H9 (cell line): ENCODE results near the gene NUAK2. TPM values are rescaled to one million over a fixed set of nuclear protein-coding genes. Genes with fewer than 3 reads are reported as not detected.
A peak's percentile ranks its signal among the peaks of the same experiment; 100 is the strongest.

Experiments used
- DNase-seq: peaks from one replicate; pipeline ENCODE4 v3.0.0-alpha.2; 2017
- H2AFZ ChIP-seq: one replicate; pipeline ENCODE4 v1.6.1; 2013; ENCODE audit warnings: mild to moderate bottlenecking, low read length, control low read depth, moderate library complexity
- H2AK5ac ChIP-seq: 2 replicates; pipeline ENCODE4 v1.6.1; 2013; ENCODE audit warnings: low read length, control low read depth, mixed read lengths; ENCODE audit not compliant: insufficient read length
- H2BK120ac ChIP-seq: one replicate; pipeline ENCODE4 v1.6.1; 2013; ENCODE audit warnings: low read depth, mild to moderate bottlenecking, low read length, control low read depth, inconsistent platforms; ENCODE audit not compliant: poor library complexity, severe bottlenecking
- H2BK12ac ChIP-seq: 2 replicates; pipeline ENCODE4 v1.6.1; 2013; ENCODE audit warnings: low read length, control low read depth, mixed read lengths, low read depth; ENCODE audit not compliant: insufficient read length
- H2BK15ac ChIP-seq: 2 replicates; pipeline ENCODE4 v1.6.1; 2013; ENCODE audit warnings: low read depth, low read length, control low read depth
- H2BK20ac ChIP-seq: one replicate; pipeline ENCODE4 v1.6.1; 2013; ENCODE audit warnings: low read depth, mild to moderate bottlenecking, low read length, control low read depth, inconsistent platforms; ENCODE audit not compliant: poor library complexity, severe bottlenecking
- H2BK5ac ChIP-seq: 2 replicates; pipeline ENCODE4 v1.6.1; 2013; ENCODE audit warnings: low read length, control low read depth, mixed read lengths; ENCODE audit not compliant: insufficient read length
- H3K14ac ChIP-seq: 2 replicates; pipeline ENCODE4 v1.6.1; 2013; ENCODE audit warnings: low read length, control low read depth; ENCODE audit not compliant: insufficient read depth
- H3K18ac ChIP-seq: 2 replicates; pipeline ENCODE4 v1.6.1; 2013; ENCODE audit warnings: low read depth, mild to moderate bottlenecking, mixed read lengths, low read length, control low read depth; ENCODE audit not compliant: insufficient read length
- H3K23ac ChIP-seq: 2 replicates; pipeline ENCODE4 v1.6.1; 2013; ENCODE audit warnings: low read length, control low read depth, mixed read lengths, low read depth; ENCODE audit not compliant: insufficient read length
- H3K23me2 ChIP-seq: 2 replicates; pipeline ENCODE4 v1.6.1; 2013; ENCODE audit warnings: low read depth, mild to moderate bottlenecking, mixed read lengths, low read length, control low read depth; ENCODE audit not compliant: insufficient read length, poor library complexity, severe bottlenecking
- H3K27ac ChIP-seq: 2 replicates; pipeline ENCODE4 v1.5.1; 2013; ENCODE audit warnings: low read length, control low read depth, mixed read lengths, low read depth; ENCODE audit not compliant: insufficient read length
- H3K27me3 ChIP-seq: 2 replicates; pipeline ENCODE4 v1.6.1; 2013; ENCODE audit warnings: low read length, control low read depth, inconsistent platforms; ENCODE audit not compliant: insufficient read depth
- H3K4ac ChIP-seq: 2 replicates; pipeline ENCODE4 v1.6.1; 2013; ENCODE audit warnings: low read depth, mild to moderate bottlenecking, control low read depth, inconsistent platforms, low read length, moderate library complexity
- H3K4me1 ChIP-seq: 2 replicates; pipeline ENCODE4 v1.6.1; 2013; ENCODE audit warnings: low read length, control low read depth, inconsistent platforms; ENCODE audit not compliant: insufficient read depth
- H3K4me2 ChIP-seq: 2 replicates; pipeline ENCODE4 v1.6.1; 2013; ENCODE audit warnings: low read length, control low read depth, mixed read lengths; ENCODE audit not compliant: insufficient read length, insufficient read depth
- H3K56ac ChIP-seq: 2 replicates; pipeline ENCODE4 v1.6.1; 2013; ENCODE audit warnings: low read depth, mild to moderate bottlenecking, mixed read lengths, low read length, control low read depth; ENCODE audit not compliant: insufficient read length
- H3K79me1 ChIP-seq: 2 replicates; pipeline ENCODE4 v1.6.1; 2013; ENCODE audit warnings: low read depth, mild to moderate bottlenecking, moderate library complexity, low read length, control low read depth, inconsistent platforms; ENCODE audit not compliant: insufficient read depth, poor library complexity, severe bottlenecking
- H3K79me2 ChIP-seq: 2 replicates; pipeline ENCODE4 v1.6.1; 2013; ENCODE audit warnings: low read length, control low read depth, inconsistent platforms; ENCODE audit not compliant: insufficient read depth
- H3K9ac ChIP-seq: 2 replicates; pipeline ENCODE4 v1.6.1; 2013; ENCODE audit warnings: low read length, control low read depth, mixed read lengths; ENCODE audit not compliant: insufficient read length; ENCODE audit errors: extremely low read depth
- H3K9me3 ChIP-seq: one replicate; pipeline ENCODE4 v1.6.1; 2013; ENCODE audit warnings: low read depth, low read length, inconsistent platforms; ENCODE audit not compliant: control insufficient read depth
- H3T11ph ChIP-seq: one replicate; pipeline ENCODE4 v1.6.1; 2013; ENCODE audit warnings: mild to moderate bottlenecking, low read length, control low read depth, inconsistent platforms
- H4K20me1 ChIP-seq: one replicate; pipeline ENCODE4 v1.6.1; 2013; ENCODE audit not compliant: control insufficient read depth, insufficient read length, insufficient read depth
- H4K5ac ChIP-seq: 2 replicates; pipeline ENCODE4 v1.6.1; 2013; ENCODE audit warnings: low read depth, mild to moderate bottlenecking, mixed read lengths, low read length, control low read depth; ENCODE audit not compliant: insufficient read length
- H4K8ac ChIP-seq: replicated peaks from 2 replicates; pipeline ENCODE4 v1.6.1; 2013; ENCODE audit warnings: low read length, control low read depth, mixed read lengths, low read depth; ENCODE audit not compliant: insufficient read length
- H4K91ac ChIP-seq: 2 replicates; pipeline ENCODE4 v1.6.1; 2013; ENCODE audit warnings: low read depth, mild to moderate bottlenecking, moderate library complexity, mixed read lengths, low read length, control low read depth; ENCODE audit not compliant: insufficient read length
- H3K27ac Mint-ChIP-seq, 3 experiments: 2 replicates in 2 of 3; 3 replicates in 1 of 3; pipeline ENCODE4 v1.8.0; 2020 to 2021; ENCODE audit warnings: mixed read lengths in 3 of 3, mild to moderate bottlenecking in 1 of 3, moderate library complexity in 1 of 3
- H3K27me3 Mint-ChIP-seq: 2 replicates; pipeline ENCODE4 v1.8.0; 2021; ENCODE audit warnings: low read depth, mild to moderate bottlenecking, moderate library complexity, mixed read lengths
- H3K36me3 Mint-ChIP-seq, 3 experiments: 2 replicates in 2 of 3; 3 replicates in 1 of 3; pipeline ENCODE4 v1.8.0; 2020 to 2021; ENCODE audit warnings: low read depth in 3 of 3, mixed read lengths in 3 of 3; ENCODE audit not compliant: insufficient read depth in 1 of 3
- H3K4me1 Mint-ChIP-seq, 2 experiments: 2 replicates each; pipeline ENCODE4 v1.8.0; 2020; ENCODE audit warnings: mixed read lengths in 2 of 2
- H3K4me3 Mint-ChIP-seq, 2 experiments: 2 replicates in 1 of 2; 3 replicates in 1 of 2; pipeline ENCODE4 v1.8.0; 2020 to 2021; ENCODE audit warnings: mild to moderate bottlenecking in 2 of 2, mixed read lengths in 2 of 2, moderate library complexity in 1 of 2
- H3K9me3 Mint-ChIP-seq, 2 experiments: 2 replicates in 1 of 2; 3 replicates in 1 of 2; pipeline ENCODE4 v1.8.0; 2020; ENCODE audit warnings: mild to moderate bottlenecking in 2 of 2, mixed read lengths in 2 of 2, moderate library complexity in 1 of 2
- CTCF ChIP-seq: fragments of 200-600 bp; sonication (generic); conservative IDR thresholded peaks from 3 replicates; pipeline ENCODE4 v1.8.0; 2021; ENCODE audit warnings: antibody characterized with exemption, mild to moderate bottlenecking
- WGBS: extraction: QIAGEN DNeasy Blood & Tissue Kit; methylation state at CpG from one replicate; pipeline ENCODE4 v1.1.7; 2013; ENCODE audit warnings: missing lambda C conversion rate, low lambda C conversion rate, mixed read lengths; ENCODE audit not compliant: insufficient read length; ENCODE audit errors: extremely low coverage; 5-methylcytosine and 5-hydroxymethylcytosine counted together
- total RNA-seq: library from RNA; stranded (reverse); gene quantifications from 2 replicates; pipeline ENCODE4 v1.2.1, GENCODE V29; 2021

NUAK2 gene
- total RNA-seq, 1 experiment from 2014 or later: 15.4 TPM

- Histone ChIP-seq H2BK15ac (no peak overlapping the region), H2BK5ac (peak overlapping the region; percentile 64), H3T11ph (peak overlapping the region; percentile 55), H3K27ac (peak overlapping the region; percentile 96), H4K91ac (peak overlapping the region; percentile 87), H2AFZ (no peak overlapping the region), H4K8ac (peak overlapping the region; percentile 24), H2AK5ac (peak overlapping the region; percentile 38), H3K79me1 (no peaks in the 10 kb centered on the region), H3K18ac (peak overlapping the region; percentile 92), H3K27me3 (no peaks in the 10 kb centered on the region), H3K23me2 (no peaks in the 10 kb centered on the region), H4K20me1 (no peaks in the 10 kb centered on the region), H3K14ac (peak overlapping the region; percentile 93), H3K9me3 (no peaks in the 10 kb centered on the region), H3K4me2 (peak overlapping the region; percentile 9), H3K9ac (peak overlapping the region; percentile 50), H3K4me1 (peaks cover 20% of the 10 kb centered on the region), H2BK120ac (peak overlapping the region; percentile 71), H3K23ac (no peak overlapping the region), H3K4ac (peak overlapping the region; percentile 88), H2BK20ac (no peak overlapping the region), H3K56ac (peak overlapping the region; percentile 26), H3K79me2 (no peaks in the 10 kb centered on the region), H4K5ac (peak overlapping the region; percentile 88), H2BK12ac (peak overlapping the region; percentile 59)
- no CpG with 5 or more reads among the region's 6 CpGs for WGBS
- peak overlapping the region; percentile 4 to 54; a peak in 4 of 5 replicates for H3K4me3 Mint-ChIP-seq
- H3K9me3 Mint-ChIP-seq: no peaks in the 10 kb centered on the region
- no peaks in the 10 kb centered on the region for H3K27me3 Mint-ChIP-seq
- peaks cover 51 to 59% of the 10 kb centered on the region in 2 experiments for H3K4me1 Mint-ChIP-seq
- no peaks in the 10 kb centered on the region; a peak in 1 of 7 replicates for H3K36me3 Mint-ChIP-seq
- peak; percentile 69 for DNase-seq
- H3K27ac Mint-ChIP-seq: peak overlapping the region; percentile 96 to 100 (median 97)
- no peak for TF ChIP-seq CTCF
Observed at GRCh38 chr1:205294175-205294917, 27.2 kb downstream of the NUAK2 start.
